Esophagus mucosa (tissue), 1 donor: ENCODE data around the gene MFAP2. TPM values are rescaled to one million over a fixed set of nuclear protein-coding genes. Genes with fewer than 3 reads are reported as not detected.

Experiments used
- ATAC-seq: fragments of 200-7000 bp; cut with Tn5 transposase; one replicate; pipeline ENCODE4 v1.9.1; 2020
- total RNA-seq: library from RNA; stranded (reverse); gene quantifications from one replicate; pipeline ENCODE4 v1.2.4, GENCODE V29; 2023
- donor health status: DM: yes; HTN: yes; CAD: no.

The MFAP2 gene
- total RNA-seq: 5.3 TPM

- no peak for ATAC-seq
Measured at GRCh38 chr1:16980473-16981268, at the start of gene MFAP2. Gene MFAP2 (minus strand): TSS chr1:16980620. CDS start chr1:16978273, 2,347 bp downstream.

GRCh38 chr1:17030206-17030605, 49.8 kb upstream of the MFAP2 start:
- no peak for ATAC-seq

- no peak for ATAC-seq
Measured at GRCh38 chr1:17028662-17029188, 48.3 kb upstream of the MFAP2 start.

- ATAC-seq: no peak
Measured at GRCh38 chr1:17027900-17028299, 47.5 kb upstream of the MFAP2 start.

- peak; percentile 61 for ATAC-seq
Measured at GRCh38 chr1:17027403-17027802, 47.0 kb upstream of the MFAP2 start.

- ATAC-seq: no peak
Measured at GRCh38 chr1:17024721-17025120, 44.3 kb upstream of the MFAP2 start.

GRCh38 chr1:17023573-17023972, 43.2 kb upstream of the MFAP2 start:
- ATAC-seq: no peak

GRCh38 chr1:17023102-17023501, 42.7 kb upstream of the MFAP2 start:
- ATAC-seq: no peak

GRCh38 chr1:17021896-17022295, 41.5 kb upstream of the MFAP2 start:
- no peak for ATAC-seq

- no peak for ATAC-seq
Measured at GRCh38 chr1:17020502-17020901, 40.1 kb upstream of the MFAP2 start.

- ATAC-seq: no peak
Measured at GRCh38 chr1:17018849-17019248, 38.4 kb upstream of the MFAP2 start.

- no peak for ATAC-seq
Measured at GRCh38 chr1:17017435-17017834, 37.0 kb upstream of the MFAP2 start.

GRCh38 chr1:17016317-17016661, 35.9 kb upstream of the MFAP2 start:
- ATAC-seq: no peak

GRCh38 chr1:17014671-17015567, 34.5 kb upstream of the MFAP2 start:
- no peak for ATAC-seq

GRCh38 chr1:17013491-17014320, 33.3 kb upstream of the MFAP2 start:
- ATAC-seq: no peak

- ATAC-seq: no peak
Measured at GRCh38 chr1:17012775-17013490, 32.5 kb upstream of the MFAP2 start.

- peak; percentile 80 for ATAC-seq
Measured at GRCh38 chr1:17011439-17012307, 31.3 kb upstream of the MFAP2 start, which contains the start of gene ATP13A2. Gene ATP13A2 (minus strand): TSS chr1:17011928. CDS start chr1:17011738, 190 bp downstream.

- ATAC-seq: peak; percentile 1
Measured at GRCh38 chr1:17011092-17011438, 30.6 kb upstream of the MFAP2 start.

- peak; percentile 38 for ATAC-seq
Measured at GRCh38 chr1:17009706-17010105, 29.3 kb upstream of the MFAP2 start.

- no peak for ATAC-seq
Measured at GRCh38 chr1:17008208-17008855, 27.9 kb upstream of the MFAP2 start.
